ENCODE data around the gene GGA2.
A peak's percentile ranks its signal among the peaks of the same experiment; 100 is the strongest.
"Not testable (repeated sequence)": the region's sequence is repeated elsewhere in the genome, so short reads cannot be mapped to it uniquely, and the experiment has no call there.

Gene GGA2

DNA sequence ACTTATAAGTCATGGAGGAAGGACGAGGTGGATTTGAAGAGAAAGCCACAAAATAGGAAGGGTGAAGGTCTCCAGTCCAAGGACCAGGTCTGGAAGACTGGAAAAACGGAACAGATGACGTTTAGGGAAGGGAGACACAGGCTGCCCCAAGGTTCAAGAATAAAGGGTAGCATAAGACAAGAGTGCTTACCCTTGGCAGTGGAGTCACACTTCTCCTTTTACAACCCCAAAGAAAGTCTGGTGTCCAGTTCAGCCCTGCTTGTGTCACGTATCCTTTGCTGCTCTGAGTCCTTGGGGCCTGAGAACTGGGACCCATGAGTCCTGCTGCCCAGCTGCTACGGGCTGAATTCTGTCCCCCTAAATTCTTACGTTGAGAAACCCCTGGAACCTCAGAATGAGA lies 13.0 kb upstream of the GGA2 start:
- DNase-seq = no peak

DNA sequence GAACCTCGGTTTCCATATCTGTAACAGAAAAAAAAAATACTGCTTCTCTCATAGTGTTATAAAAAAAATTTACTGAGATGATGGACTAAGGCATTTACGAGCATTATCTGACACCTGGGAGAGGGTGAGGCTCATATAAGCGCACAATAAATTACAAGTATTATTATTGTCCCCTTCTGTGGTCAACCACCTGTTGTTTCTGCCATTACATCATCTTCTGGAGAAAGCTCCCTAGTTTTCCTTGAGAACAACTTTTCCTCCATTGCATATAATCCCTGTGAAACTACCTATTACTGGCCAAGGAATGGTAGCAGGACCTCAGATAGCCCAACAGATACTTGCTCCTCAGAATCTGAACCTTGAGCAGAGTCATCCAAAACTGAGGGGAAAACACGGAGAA lies 11.7 kb upstream of the GGA2 start:
- no peak for DNase-seq

DNA sequence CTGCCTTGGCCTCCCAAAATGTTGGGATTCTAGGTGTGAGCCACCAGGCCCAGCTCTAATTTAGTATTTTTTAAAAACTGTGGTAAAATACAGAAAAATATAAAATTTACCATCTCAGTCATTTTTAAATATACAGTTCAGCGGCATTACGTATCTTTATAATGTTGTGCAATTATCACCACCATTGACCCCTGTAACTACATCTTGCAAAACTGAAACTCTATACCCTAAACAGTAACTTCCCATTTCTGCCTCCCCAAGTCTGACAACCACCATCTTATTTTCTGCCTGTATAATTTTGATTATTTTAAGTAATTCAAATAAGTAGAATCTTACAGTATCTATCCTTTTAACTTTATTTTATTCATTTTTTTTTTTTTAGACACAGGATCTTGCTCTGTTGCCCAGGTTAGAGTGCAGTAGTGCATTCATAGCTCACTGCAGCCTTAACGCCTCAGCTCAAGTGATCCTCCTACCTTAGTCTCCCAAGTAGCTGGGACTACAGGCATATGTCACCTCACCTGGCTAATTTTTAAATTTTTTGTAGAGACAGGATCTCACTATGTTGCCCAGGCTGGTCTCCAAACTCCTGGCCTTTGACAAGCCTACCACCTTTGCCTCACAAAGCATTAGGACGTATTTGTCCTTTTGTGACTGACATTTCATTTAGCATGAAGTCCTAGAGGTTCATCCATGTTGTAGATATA lies 10.9 kb upstream of the GGA2 start:
- no peak for DNase-seq

DNA sequence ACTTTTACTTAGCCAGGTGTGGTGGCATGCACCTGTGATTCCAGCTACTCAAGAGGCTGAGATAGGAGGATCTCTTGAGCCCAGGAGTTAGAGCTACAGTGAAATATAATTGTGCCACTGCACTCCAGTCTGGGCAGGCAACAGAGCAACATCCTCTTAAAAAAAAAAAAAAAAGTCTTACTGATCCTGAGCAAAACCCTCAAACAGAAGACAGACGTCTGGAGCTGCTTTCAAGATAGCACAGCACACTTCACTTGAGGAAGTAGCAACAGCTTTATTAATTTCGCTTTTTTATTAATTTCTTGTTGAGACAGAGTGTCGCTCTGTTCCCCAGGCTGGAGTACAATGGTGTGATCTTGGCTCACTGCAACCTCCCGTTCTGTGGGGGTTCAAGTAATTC lies 10.2 kb upstream of the GGA2 start:
- DNase-seq = no peak

DNA sequence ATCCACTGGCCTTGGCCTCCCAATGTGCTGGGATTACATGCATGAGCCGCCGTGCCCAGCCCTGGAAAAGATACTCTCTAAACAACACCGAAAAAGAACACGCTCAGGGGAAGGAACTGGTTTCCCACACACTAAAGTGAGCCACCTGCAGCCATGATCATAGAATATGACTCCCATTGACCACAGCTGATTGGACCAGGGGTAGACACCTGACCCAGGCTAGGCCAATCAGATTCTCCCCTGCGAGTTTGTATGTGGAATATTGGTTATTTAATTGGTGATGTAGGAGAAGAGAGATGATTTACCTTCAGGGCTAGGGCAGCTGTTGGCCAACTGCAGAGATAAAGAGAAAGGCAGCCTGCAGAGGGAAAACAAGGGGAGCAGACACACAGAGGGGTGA lies 9.0 kb upstream of the GGA2 start:
- no peak for DNase-seq

DNA sequence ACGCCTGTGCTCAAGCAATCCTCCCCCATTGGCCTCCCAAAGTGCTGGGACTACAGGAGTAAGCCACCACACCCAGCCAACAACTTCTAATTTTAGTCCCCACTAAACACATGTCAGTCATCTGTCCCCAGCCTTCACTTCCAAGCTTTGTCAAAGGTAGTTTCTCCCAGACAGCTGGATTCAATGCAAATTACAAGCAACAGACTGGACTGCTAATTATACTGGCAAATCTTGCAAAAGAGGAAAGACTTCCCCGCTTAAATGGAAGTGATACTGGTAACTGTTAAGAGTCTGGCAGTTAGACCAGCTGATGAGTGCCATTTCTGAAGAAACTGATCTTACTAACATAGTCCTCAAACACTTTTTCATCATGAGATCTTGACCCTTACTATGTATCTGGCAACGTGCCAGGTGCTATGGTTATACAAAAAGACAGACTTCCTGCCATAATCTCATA lies 8.2 kb upstream of the GGA2 start:
- DNase-seq = no peak

DNA sequence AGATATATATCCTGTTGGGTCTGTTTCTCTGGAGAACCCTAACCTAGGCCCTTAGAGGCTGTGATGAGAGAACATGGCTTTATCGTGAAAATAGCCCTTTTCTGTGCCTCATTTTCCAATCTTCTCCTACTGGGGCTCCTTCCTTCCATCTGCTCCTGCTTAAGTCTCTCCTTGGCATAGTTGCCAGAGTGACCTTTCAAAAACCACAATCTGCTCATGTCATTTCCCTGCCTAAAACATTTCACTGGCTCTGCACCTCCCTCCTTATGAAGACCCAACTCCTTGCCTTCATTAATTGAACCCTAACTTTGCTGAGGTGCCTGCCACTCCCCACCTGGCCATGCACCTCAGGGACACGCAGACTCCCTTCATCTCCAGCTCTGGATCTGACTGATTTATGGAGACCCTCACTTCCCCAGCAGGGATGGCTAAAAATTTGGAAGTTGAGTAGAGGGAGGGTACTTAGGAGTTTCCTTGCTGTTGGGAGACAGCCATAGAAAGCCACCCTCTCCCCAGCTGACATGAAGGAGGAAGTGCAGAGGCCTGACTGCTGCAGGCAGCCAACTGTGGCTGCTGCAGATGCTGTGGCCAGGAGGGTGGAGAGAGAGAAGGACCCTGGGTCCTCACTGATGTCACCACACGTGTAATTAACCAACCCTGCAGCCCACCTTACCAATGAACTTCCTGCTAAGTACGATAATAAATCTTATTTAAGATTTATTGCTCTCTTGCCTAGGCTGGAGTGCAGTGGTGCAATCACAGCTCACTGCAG lies 6.3 kb upstream of the GGA2 start:
- DNase-seq = no peak

DNA sequence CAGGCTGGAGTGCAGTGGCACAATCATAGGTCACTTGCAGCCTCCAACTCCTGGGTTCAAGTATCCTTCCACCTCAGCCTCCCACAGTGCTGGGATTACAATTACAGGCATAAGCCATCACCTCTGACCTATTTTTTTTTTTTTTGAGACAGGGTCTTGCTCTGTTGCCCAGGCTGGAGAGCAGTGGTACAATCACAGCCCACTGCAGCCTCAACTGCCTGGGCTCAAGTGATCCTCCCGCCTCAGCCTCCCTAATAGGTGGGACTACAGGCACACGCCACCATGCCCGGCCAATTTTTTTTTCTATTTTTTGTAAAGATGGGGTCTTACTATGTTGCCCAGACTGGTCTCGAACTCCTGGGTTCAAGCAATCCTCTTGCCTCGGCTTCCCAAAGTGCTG lies 5.6 kb upstream of the GGA2 start:
- DNase-seq = no peak

DNA sequence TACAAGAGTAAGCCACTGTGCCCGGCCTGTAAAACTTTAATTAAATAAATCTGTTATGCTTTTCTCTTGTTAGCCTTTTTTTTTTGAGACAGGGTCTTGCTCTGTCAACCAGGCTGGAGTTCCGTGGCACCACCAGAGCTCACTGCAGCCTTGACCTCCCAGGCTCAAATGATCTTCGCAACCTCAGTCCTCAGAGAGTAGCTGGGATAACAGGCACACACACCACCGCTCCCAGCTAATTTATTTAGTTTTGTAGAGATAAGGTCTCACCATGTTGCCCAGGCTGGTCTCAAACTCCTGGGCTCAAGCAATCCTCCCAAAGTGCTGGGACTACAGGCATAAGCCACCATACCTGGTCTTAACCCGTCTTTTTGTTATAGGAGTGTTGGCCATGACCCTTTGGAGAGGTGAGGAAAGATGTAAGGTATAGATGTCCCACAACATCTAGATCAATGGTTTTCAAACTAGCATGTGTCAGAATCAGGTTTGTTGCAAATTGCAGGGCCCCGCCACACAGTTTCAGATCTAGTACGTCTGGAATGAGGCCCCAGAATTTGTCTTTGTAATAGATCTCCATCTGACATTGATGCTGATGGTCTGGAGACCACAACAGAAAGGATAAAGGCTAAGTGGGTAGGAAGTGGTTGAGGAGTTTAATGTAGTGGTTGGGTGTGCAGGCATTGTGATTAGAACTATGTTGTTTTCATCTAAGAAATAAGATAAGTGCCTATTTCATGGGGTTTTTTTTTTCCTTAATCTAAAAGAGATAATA lies 4.3 kb upstream of the GGA2 start:
- no peak for DNase-seq

DNA sequence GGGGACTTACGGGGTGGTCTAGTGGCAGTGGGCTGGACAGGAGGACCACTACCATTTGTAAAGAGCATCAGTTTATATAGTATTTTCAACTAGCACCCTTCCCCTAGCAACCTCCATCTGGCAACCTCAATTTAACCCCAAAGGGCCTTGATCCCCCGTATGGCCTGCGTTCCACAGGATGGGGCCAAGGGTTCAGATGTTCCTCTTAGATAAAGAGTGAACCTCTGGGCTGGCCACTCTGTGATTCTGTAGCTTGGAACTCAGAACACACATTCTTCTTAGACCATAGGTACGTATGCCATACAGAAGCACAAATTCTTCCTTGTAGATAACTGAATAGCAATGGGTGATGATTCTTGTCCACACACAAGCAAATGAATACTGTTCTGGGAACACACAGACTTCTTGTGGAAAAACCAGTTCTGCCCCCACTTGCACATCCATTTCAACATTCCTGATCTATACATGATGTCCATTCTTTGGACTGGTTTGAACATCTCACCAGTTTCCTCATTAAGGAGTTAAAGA lies 1.9 kb upstream of the GGA2 start:
- DNase-seq = no peak

DNA sequence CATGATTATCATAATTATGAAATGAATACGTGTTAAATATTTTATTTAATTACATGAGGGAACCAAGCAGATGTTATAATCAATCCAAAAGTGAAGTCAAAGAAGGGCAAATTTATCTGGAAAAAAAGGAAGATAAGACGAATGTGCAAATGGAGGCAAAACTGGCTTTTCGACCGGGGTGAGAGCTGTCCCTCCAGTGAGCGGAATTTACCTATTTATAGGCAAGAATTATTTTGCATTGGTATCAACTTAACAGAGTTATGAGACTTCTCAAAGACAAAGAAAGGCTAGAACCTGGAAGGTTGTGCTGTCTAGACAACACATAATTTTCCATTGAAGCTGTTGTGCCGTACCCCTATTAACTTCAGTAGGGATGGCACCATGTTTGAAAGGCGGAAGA lies 1.4 kb upstream of the GGA2 start:
- no peak for DNase-seq

DNA sequence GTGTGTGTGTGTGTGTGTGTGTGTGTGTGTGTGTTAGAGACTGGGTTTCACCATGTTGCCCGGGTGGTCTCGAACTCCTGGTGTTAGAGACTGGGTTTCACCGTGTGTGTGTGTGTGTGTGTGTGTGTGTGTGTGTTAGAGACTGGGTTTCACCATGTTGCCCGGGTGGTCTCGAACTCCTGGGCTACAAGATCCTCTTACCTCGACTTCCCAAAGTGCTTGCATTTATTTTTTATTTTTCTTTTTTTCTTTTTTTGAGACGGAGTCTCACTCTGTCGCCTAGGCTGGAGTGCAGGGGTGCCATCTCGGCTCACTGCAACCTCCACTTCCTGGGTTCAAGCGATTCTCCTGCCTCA lies 599 bp upstream of the GGA2 start:
- DNase-seq = not testable (repeated sequence)

DNA sequence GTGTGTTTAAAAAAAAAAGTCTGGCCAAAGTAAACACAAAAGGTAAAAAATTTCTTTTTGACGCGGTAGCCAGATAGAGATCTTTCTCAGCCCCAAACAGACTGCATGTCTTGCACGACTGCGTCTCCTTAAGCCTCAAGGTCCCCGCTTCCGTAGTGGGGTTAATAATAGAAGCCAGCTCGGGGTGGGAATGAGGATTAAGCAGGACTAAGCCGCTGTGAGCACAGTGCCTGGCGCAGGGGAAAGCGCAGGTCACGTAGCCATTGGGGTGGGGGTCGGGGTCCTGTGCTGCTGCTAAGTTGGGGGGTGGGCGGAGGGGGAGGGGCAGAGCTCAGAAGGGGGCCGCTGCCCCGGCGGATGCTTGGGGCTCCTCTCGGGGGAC lies 521 bp downstream of the GGA2 start:
- no peak for DNase-seq

DNA sequence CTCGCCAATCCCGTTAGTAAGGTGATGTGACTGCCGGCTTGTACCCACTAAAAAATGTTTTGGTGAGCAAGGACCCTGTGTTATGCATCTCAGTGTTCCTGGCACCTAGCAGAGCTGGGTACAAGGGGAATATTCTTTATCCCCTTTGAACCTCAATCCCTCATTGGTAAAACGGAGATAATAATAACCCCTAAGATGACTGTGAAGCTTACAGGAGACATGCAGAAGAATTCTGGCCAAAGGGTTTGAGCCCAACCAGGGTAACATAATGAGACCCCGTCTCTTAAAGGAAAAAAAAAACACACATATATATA lies 896 bp downstream of the GGA2 start:
- no peak for DNase-seq

DNA sequence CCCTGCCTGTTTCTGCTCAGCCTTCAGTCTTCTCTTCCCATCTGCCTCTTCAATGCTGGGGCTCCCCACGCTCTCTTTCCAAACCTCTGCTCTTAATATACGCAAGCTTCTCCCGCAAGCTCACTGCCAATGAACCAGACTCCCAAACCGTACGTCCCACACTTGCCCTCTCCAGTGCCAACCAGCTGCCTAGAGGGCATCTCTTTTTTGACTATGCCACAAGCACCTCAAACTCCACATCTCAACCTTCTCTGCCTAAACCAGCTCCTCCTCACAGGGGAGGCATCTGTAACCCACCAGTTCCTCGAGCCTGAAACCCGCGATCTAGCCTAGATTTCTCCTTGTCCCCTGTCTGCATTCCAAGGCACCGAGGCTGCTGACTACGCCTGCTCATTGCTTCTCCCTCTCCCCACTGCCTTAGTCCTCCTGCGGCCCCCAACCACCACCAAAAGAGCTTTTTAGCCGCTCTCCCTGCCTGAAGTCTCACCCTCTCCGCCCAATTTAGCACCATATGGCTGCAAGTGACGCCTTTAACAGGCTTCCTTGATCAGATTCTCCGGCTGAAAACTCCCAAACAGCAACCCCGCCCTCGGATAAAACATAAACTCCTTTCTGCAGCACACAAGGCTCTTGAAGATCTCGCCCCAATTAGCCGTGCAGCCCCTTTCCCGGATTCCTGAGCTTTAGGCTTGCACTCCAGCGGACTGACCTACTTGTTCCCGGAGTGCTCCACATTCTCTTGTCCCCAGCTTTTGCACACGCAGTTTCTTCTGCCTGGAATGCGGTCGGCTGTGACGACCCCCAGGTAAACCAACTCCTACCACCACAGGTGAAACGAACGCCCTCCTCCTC lies 1.5 kb downstream of the GGA2 start:
- no peak for DNase-seq

DNA sequence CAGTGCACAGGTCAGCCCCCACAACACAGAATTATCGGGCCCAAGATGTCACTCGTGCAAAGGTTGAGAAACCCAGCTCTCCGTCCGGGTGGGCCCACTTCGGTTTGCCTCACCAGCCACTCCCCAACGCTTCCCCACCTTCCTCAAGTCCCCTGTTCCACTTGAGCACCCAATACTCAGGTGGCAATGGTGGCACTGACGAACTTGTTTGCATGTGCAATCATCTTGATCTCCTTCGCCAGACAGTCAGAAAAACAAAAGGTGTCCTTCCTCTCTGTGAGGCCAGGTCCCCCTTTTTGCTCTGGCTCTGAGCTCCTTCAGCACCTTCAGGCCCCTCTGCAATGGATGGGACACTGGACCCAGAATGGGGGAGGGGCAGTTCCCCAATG lies 3.7 kb downstream of the GGA2 start:
- DNase-seq = no peak

DNA sequence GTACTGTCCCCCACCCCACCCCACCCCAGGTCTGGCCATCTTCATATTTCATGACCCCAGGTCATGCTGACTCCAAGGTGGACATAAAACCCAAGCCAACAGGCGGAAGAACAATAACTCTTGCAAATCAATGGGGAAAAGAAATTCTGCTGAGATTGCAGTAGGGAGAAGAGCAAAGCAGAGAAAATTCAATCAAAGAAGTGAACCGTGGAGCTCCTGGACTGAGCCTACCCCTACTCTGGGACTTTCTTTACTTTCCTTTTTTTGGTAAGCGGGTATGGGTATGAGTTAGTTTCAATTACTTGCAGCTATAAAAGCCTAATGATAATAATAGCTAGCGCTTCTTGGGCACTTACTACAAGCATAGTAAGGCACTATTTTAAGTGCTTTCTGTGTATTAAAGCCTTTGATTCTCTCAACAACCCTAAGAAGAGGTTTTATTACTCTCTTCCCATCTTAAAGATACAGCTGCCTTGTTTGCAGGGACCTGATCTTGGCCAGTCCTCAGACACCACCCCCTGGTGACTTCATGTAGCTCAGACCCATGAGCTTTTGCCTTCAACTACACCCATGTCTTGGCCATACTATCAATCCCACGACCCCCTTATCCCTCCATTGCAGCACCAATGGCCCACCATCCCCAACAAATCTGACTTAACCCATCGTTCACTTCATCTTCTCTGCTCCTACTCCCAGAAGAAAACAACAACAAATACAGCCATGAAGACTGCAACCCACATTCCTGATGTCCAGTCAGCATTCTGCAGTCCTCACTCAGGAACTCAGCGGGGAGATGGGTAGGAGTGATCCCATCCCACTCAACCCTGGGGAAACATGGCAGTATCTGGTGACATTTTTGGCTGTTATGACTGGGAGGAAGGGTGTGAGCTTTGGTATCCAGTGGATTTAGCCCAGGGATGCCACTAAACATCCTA lies 4.4 kb downstream of the GGA2 start:
- no peak for DNase-seq

DNA sequence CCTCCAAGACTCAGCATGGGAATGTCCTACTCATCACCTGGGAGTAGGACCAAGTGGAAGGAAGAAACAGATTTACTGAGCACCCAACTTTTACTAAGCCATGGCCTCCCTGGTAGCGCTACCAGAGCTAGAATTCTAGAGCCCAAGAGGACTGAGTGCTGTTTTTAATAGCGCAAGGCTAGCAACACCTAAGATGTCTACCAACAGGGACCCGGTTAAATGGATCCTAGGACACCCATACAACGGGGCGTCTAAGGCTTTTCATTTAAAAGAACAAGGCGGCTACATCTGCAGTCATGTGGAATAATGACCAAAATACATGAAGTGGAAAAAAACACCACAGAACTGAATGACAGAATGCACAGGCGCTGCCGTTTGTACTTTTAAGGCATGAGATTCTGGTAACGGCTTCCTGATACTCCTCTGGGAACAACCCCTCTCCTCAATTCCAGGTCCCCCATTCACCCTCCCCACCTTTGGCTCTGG lies 5.1 kb downstream of the GGA2 start:
- no peak for DNase-seq

DNA sequence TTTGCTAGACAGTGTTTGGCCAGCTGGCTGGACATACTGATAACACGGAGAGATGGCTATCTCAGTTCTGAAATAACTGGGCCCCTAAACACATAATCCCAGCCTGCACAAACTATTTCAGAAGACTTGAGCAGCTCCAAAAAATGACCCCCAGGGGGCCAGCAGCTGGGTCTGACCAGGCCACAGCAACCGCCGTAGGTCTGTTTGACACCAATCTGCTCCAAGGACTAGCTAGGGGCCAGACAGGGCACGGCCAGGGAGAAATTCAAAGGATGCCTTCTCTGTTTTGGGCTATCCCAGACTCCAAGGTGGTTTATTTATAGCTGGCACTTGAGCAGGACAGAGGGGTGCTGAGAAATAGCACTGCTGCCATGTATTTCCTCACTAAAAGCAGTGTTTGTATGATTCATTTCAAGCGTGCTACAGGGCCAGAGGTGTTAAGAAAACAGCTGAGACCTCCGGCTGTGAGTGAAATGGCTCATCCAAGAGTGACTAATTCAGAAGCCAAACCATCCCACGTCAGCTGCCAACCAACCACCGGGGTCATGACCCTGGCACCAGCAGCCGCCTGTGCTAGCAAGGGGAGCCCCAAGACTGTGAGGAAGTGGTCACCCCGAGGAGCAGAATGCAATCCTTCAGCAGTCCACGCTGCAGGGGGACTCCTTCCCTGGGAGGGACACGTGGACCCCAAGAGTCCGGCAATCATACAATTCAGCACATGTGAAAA lies 5.7 kb downstream of the GGA2 start:
- peak in 1 of 2 donors; percentile 56 for DNase-seq

DNA sequence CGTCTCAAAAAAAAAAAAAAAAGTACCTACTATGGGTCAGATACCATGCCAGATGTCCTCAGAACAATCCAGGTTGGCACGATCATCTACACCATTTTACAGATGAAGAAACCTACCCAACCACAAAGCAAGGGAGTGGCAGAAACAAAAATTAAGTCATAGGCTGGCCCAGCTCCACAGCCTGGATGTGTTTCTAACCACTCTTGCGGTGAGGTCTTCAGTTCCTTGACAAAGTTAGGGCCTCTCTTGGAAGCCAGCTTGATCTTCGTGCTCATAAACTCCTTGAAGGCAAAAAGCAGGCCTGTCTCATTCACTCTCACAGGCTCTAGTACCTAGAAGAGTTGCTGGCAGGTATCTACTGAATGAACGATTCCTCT lies 6.2 kb downstream of the GGA2 start:
- no peak for DNase-seq

DNA sequence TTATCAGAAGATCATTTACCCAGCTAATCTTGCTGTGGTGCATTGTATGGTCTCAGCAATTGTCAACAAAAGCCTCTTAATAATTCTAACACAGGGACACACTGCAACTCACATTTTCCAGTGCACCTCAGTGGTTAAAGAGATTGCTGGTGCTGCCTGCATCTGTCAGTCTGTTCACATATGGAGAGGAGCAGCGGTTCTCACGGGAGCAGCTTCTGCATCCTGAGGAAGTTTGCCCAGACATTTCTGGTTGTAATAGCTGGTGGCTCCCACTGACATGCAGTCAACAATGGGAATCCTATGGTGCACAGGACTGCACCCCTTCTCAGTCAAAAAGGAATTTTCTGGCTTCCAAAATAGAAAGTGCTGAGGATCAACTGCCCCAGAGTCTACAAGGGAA lies 7.8 kb downstream of the GGA2 start:
- DNase-seq = no peak

All from bone marrow (tissue), 2 donors.